H4 (cell line): ENCODE data around the gene HNRNPAB. TPM values are rescaled to one million over a fixed set of nuclear protein-coding genes. Genes with fewer than 3 reads are reported as not detected.

Experiments used
- DNase-seq: peaks from one replicate; pipeline ENCODE4 v3.0.0-alpha.2; 2015; ENCODE audit warnings: low spot score
- total RNA-seq: library from RNA; depleted of rRNA; stranded (reverse); fragments of >200 nt; shearing (Covaris generic); gene quantifications from 2 replicates; pipeline ENCODE4 v1.2.3, GENCODE V29; 2014; rRNA removed

HNRNPAB gene
- total RNA-seq = 138 and 184 TPM in 2 replicates

DNA sequence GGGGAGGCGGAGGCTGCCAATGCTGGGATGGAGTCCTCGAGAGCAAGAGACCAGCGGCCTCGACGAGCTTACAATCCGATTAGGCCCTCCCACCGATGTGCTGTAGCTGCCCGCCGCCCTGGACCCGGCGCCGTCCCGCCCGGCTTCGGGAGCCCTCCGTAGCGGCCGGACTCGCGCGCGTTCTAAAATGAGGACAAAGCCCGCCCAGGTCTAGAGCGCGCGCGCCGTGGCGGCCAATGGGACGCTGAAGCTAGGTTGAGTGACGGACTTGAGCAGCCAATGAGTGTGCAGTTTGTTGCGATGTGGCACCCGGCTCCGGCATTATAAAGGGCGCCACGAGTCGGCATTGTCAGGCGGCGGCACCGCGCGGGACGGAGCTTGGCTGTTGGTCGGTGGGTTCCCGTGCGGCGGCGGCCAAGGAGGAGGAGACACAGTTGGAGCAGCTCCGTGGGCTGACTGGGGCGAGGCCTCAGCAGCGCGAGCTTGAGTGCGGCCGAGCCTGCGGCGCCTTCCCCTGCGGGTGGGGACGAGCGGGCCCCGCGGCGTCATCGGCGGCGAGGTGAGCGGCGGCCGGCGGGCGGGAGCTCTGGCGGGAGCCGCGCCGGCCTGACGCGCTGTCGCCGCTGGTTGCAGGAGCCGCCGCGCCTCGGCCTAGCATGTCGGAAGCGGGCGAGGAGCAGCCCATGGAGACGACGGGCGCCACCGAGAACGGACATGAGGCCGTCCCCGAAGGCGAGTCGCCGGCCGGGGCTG lies at the start of gene HNRNPAB:
Gene HNRNPAB (plus strand): TSS at position 352 of the 753 bp plus-strand sequence. CDS start 305 bp downstream, at position 657.
- peak; percentile 98 for DNase-seq

DNA sequence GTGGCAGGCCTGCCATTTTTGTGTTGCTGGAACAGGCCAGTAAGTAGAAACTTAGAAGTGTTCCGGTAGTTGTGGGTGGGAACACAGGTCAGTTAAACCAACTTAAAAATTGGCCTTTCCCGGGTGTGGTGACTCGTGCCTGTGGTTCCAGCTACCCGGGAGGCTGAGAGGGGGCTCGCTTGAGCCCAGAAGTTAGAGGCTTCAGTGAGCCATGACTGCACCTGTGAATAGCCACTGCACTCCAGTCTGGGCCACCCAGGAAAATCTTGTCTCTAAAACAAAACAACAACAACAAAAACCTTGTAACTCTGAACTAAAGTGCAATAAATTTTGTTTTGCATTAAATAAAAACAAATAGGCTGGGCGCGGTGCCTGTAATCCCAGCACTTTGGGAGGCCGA lies 49.3 kb upstream of the HNRNPAB start:
- peak; percentile 7 for DNase-seq

DNA sequence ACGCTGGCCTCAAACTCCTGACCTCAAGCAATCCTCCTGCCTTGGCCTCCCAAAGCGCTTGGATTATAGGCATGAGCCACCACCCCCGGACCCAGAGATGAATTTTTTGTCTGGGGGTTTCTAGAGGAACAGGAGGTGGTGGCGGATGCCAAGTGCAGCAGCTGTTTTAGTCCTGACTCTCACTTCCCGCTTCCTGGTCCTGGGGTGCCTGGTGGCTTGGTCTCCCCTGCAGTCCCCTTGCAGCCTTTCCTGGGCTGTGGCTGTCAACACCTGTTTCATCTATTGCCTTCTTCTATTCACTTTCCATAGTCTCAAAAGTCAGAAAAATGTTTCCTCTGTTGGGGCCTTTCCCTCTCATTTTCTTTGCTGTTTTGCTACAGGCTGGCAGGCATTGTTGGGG lies 44.2 kb upstream of the HNRNPAB start:
- DNase-seq = peak; percentile 2

DNA sequence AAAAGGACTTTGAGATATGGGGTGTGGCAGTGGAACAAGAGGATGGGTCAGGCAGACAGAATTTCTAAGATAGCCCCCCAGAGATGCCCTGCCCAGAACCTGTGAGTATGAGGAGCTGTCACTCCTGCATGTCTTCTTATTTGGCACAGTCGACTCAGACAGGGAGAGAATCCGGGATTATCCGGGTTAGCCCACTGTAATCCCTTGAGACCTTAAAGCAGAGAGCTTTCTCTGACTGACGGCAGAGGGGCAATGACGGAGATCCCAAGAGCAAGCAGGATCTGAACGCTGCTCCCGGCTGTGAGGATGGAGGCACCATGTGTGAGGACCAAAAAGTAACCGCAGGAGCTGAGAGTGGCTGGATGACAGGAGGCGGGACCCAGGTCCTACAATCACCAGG lies 41.9 kb upstream of the HNRNPAB start:
- DNase-seq = no peak

DNA sequence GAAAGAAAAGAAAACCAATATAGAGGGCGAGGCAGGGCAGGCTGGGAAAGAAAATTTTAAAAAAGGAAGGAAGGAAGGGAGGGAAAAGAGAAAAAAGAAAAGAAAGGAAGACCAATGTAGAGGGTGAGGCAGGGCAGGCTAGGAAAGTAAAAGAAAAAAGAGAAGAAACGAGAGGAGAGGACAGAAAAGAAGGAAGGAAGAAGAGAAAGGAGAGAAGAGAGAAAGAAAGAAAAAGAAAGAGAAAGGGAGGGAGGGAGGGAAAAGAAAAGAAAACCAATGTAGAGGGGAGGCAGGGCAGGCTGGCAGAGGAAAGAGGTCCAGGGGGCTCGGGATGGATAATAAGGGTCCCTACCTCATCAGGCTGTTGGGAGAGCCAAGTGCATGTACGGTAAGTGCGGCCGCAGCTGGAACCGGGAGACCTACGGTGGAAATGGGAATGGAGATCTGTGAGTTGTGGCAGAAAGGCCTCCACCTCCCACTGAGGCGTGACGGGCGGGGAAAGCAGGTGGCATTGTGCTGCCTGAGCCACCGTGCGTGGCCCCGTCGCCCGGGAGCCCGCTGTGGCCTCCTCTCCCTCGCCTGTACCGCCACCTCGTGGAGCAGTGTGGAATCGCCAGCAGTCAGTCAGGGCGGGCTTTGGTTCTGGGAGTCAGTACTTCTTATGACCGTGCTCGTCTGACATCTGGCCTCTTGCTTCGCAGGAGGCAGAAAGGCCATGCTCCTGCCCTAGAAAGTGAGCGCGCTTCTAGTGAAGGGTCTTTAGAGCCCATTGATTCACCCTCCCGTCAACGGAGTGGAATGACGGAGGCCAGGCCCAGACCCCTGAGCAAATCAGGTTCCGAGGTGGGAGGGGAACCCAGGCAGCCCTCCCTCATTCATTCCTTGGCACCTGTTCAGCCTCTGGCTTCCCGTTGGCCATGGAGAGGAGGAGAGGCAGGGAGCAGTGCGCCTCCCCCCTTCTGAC lies 40.3 kb upstream of the HNRNPAB start:
- DNase-seq = peak; percentile 84

DNA sequence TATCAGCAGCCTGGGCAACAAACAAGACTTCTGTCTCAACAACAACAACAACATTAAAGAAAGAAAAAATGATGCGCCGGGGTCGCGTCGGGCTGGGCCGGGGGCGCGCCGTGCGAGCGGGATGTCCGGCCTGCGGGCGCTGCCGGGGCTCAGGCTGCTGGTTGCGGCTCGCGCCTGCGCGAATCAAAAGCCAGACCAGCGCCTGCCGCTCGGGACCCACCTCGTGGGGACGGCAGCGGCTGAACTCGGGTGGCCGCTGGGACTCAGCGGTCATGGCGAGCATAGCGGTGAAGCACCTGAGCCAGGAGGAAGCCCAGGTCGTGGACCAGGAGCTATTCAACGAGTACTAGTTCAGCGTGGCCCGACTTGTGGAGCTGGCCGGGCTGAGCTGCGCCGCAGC lies 38.8 kb upstream of the HNRNPAB start:
- DNase-seq = peak; percentile 12

DNA sequence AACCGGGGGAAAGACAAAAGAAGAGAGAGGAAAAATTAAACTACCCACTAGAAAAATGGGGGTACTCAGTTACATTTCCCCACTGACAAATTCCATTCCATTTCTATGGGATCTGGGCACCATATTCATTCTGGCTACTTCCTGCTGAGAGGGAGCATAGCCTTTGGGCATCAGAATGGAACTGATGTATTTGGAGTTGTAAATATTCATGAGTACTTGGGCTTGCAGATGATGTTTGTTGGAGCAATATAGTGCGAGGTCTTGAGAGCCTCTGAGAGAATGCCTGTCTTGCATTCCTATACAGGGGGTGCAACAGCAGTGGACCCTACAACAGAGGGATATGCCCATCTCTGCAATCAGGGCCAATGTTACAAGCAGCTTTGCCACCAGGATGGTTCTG lies 33.9 kb upstream of the HNRNPAB start:
- DNase-seq = no peak

DNA sequence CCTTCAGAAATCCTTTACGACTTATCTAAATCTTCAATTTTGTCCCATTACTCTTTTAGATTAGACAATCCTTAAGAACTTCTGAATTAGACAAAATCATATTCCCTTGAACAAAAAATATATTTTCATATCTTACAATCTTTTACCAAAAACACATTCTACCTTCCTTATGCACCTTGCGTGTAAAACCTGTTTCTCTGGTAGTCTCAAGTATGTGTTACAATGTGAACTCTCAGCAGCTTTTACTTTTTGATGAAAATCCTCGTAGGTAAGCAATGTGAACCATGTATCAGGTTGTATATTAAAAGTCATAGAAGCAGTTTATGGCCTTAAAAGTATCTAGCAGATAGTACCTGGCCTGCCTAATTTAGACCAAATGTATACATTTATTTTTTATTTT lies 29.9 kb upstream of the HNRNPAB start:
- no peak for DNase-seq

DNA sequence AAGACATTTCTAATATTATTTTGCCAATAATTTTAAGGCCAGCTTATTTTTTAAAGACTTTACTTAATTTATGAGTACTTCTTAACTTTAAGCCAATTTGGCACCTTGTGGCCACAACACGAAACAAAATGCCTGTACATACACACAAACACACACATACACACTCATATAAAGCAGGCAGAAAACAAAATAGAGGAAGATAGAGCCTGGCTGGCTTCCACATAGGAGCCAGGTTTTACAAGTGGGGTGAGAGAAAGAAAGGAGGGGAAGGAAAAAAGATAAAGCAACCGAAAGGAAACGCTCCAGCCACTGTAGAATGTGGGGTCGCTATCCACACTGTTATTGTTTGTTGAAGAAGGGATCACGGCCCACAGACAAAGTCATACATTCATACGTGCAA lies 27.5 kb upstream of the HNRNPAB start:
- DNase-seq = no peak

DNA sequence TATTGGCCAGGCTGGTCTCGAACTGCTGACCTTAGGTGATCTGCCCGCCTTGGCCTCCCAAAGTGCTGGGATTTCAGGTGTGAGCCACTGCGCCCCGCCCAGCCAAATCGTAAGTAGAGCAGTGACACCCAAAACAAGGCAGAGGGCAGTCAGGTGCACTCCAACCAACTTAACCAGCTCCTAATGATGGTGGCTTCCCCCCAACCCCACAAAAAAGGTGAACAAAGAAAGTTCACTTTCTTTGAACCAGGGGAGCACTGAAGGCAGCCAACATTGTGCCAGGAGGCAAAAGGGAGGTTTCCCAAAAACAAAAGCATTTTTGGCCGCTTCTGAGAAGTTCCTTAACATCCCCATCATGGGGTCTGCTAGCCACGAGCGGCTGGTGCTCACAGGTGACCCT lies 26.8 kb upstream of the HNRNPAB start:
- DNase-seq = no peak

DNA sequence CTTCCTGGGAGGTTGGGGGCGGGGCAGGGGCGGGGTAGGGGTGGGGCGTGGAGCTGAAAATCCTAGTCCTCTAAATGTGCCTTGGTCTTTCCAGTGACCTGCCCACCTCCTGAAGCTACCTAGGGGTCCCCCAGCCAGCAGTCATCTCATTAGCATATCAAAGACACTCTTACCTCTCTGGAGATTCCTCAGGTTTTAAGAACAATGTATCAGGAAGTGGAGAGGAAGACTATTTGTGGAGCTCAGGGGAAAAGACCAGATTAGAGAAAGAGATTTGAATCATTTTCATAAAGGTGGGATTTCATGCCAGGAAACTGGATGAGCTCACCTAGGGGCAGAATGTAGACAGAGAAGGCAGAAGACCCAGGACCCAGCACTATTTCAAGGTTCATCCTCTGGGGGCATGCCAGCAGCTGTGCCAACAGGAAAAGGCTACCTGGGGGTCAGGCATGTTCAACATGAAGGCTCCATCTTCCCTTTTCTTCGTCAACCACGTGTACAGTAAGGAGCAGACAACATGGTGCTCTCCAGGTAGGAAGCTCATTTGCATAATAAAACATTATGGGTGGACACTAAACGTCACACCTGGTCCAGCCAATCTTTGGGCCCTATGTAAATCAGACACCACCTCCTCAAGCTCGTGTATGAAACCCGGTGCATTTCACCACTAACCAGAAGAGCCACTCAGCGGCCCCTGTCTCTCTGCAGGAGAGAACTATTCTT lies 24.0 kb upstream of the HNRNPAB start:
- no peak for DNase-seq

DNA sequence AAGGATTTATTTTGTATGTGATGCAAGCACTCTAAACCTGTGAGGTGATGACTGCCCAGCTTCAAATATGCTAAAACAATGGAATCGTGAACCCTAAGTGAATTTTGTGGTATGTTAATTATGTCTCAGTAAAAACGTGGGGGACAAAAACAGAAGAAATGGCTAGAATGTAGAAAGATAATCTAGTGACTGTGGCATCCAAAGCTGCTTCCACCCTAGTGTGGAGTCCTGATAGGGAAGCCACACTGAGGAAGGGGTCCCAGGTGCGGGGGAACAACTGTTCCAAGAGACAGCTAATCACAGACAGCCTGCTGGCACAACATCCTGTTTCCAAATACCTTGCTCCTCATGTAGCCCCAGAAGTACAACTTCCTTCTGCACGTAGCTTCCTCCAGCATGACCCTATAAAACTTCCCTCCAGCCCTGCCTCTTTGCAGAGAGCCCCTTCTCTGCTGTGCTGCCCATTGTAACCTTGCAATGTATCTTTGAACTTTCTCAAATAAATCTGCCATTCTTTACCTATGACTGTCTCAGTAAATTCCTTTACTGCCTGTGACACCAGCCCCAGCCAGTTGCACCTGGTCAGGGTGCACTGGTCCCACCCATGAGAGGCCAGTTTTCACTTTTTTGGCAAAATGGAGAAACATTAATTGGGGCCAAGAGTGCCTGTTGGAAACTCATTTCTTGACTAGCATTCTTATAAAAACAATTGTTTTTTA lies 22.0 kb upstream of the HNRNPAB start:
- no peak for DNase-seq

DNA sequence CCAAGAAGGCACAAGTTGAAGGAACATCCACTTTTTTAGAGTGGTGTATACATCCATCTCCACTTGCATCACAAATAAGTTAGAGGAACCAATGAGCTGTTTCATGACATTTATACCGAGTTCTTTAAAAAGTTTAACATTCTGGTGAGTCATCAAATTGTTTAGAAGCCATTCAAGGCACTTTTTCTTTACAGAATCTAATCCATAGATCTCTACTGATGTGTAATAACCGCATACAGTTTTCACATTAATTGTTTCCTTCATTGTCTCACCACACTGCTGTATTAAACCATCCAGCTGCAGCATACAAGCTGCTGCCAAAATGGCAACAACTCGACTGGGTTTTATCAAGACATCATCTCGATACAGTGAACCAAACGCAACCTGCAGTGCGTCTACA lies 17.9 kb upstream of the HNRNPAB start:
- no peak for DNase-seq

DNA sequence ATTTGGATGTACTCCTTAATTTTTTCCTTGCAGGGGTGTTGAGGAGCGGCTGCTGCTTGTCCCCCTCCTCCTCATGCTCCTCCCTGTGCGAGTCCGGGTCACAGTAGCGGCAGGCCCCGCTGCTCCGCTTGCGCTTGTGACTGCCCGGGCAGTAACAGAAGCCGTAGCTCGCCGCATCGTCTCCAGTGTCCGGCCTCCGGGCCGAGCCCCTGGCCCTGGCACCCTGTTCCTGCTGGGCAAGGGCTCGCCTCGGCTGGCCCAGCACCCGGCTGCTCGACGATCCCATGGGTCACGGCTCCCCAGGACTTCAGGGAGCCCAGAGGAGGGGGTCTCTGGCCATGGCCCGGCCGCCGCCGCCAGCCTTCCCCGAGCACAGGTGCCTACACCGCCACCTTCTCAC lies 17.3 kb upstream of the HNRNPAB start, which contains the start of gene GMCL2:
Gene GMCL2 (minus strand): TSS at position 358 of the 400 bp plus-strand sequence. CDS start 72 bp downstream, at position 286.
- no peak for DNase-seq

DNA sequence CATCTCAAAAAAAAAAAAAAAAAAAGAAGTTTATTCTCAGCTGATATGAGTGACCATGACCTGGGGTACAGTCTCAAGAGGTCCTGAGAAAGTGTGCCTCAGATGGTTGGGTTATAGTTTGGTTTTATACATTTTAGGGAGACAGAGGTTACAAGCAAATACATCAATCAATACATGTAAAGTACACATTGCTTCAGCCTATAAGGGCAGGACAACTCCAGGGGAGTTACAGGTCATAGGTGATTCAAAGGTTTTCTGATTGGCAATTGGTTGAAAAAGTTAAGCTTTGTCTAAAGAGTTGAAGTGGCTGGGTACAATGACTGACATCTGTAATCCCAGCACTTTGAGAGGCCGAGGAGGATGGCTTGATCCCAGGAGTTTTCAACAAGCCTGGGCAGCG lies 14.9 kb upstream of the HNRNPAB start:
- DNase-seq = no peak

DNA sequence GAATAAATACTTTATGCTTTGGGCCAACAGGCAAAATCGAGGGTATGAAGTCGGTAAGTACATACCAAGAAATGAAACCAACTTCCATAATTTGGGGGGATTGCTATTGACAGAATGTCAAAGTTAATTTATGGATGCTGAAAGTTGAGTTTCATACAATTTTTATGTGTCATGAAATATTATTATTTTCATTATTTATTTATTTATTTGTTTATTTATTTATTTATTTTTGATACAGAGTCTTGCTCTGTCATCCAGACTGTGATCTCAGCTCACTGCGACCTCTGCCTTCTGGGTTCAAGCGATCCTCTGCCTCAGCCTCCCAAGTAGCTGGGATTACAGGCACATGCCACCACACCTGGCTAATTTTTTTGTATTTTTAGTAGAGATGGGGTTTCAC lies 12.7 kb upstream of the HNRNPAB start:
- DNase-seq = no peak

DNA sequence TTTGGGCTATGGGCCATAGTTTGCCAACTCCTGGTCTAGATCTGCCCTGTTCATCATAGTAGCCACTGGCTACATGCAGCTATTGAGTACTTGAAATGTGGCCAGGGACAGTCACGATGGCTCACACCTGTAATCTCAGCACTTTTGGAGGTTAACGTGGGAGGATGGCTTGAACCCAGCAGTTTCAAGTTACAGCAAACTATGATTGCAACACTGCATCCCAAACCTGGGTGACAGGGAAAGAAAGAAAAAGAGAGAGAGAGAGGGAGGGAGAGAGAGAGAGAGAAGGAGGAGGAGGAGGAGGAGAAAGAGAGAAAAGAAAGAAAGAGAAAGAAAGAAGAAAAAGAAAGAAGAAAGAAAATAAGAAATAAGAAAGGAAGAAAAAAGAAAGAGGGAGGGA lies 12.1 kb upstream of the HNRNPAB start:
- DNase-seq = no peak

DNA sequence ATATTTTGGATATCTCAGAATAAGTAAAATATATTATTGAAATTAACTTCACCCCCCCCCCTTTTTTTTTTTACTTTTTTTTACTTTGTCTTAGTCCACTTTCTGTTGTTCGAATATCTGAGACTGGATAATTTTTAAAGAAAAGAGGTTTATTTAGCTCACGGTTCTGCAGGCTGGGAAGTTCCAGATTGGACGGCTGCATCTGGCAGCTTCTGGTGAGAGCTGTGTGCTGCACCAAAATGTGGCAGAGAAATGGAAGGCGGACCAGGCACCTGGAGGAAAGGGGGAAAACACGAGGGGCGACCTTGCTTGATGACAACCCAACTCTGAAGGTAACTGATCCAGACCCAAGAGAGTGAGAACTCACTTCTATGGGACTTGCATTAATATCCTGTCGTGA lies 11.5 kb upstream of the HNRNPAB start:
- no peak for DNase-seq

DNA sequence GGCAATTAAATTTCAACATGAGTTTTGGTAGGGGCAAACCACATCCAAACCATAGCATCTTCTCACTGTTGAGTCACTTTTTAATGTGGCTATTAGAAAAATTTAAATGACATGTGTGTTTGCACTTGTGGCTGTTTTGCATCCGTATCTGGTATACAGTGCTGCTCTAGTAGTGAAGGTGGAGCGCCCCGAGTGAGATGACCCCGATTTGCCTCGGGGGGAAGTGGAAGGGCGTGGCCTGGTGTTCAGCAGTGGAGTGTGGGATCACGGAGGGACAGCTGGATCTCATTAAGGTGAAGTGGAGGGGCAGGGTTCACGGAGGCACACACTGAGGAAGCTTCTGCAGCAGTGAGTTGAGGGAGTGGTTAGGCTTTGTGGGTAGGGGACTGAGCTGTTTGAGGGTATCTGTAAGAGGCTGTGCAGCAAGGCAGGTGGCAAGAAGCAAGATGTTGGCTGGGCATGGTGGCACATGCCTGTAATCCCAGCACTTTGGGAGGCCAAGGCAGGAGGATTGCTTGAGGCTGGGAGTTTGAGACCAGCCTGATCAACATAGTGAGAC lies 11.0 kb upstream of the HNRNPAB start:
- DNase-seq = no peak

DNA sequence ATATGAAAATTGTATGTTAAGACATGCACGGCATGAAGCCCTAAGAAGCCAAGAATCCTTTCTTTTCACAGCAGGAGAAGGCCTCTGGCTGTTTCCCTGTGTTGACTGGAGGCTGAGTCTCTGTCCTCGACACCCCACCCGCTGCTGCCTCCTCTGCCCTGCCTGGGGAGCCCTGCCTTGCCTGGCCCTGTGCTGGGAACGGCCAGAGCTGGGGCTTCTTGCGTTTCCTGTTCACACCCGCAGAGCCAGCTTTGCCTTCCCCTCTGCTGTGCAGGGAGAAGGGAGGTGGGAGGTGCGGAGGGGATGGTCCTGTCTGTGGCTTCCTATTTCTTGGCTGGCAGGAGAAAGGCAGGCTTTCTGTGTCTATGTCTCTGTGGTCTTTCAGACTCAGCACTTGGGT lies 10.3 kb upstream of the HNRNPAB start:
- no peak for DNase-seq

DNA sequence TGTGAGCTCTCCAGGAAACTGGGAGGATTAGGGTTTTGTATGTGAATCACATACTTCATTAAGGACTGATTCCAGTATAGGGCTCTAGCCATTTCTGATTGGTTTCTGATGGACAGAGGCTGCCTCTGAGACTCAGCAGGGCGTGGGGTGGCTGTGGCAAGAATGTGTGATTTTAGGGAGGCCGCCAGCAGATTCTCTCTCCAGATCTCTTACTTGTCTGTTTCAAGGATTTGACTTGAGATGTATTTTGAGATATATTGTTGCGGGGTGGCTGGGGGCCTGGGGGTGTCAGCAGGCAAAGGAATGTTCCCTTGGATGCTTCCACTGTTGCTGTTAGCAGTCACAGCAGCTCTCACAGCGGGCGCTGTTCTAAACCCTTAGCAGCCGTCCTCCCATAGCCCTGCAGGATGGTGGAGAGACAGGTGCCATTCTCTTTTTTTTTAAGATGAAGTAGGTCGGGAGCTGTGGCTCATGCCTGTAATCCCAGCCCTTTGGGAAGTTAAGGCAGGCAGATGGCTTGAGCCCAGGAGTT lies 8.0 kb upstream of the HNRNPAB start:
- DNase-seq = no peak
